Measurements from ENCODE around the gene SLC6A3.

DNA sequence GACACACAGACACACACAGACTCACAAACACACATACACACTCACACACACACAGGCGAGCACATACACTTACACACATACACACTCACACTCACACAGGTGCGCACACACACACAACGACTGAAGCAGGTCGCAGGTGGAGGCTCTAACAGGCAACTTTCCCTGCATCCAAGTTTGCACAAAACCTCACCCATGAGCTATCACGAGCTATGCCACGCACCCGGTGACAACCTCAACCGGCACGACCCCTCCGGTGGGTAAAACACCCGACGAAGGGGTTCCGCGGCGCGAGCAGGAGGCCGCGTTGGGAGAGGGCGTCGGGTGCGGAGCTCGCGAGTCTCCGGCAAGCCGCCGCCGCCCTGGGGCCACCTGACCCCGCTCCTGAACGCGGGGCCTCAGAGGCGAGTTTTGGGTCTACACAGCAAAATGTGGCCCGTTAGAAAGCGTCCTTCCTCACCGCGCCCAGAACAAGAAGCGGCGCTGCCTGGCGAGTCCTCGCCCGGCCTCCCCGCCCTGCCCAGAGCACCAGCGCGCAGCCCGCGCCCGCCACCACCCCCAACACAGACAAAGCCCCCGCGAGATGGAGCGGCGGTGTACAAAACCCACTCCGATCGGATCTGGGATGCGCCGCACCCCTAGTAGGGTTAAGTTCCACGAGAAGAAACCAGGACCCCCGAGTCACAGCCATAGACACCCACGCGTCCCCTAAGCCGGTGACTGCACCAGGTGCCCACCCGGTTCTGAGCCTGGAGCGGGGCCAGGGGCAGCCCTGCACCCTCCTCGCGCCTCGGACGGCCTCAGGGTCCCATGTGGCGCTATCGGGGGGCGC is 665 bp downstream of the SLC6A3 start:
- TF ChIP-seq, protein P1, sequence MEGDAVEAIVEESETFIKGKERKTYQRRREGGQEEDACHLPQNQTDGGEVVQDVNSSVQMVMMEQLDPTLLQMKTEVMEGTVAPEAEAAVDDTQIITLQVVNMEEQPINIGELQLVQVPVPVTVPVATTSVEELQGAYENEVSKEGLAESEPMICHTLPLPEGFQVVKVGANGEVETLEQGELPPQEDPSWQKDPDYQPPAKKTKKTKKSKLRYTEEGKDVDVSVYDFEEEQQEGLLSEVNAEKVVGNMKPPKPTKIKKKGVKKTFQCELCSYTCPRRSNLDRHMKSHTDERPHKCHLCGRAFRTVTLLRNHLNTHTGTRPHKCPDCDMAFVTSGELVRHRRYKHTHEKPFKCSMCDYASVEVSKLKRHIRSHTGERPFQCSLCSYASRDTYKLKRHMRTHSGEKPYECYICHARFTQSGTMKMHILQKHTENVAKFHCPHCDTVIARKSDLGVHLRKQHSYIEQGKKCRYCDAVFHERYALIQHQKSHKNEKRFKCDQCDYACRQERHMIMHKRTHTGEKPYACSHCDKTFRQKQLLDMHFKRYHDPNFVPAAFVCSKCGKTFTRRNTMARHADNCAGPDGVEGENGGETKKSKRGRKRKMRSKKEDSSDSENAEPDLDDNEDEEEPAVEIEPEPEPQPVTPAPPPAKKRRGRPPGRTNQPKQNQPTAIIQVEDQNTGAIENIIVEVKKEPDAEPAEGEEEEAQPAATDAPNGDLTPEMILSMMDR (IDR thresholded peaks at IDR 0.05; ENCODE audit: low read depth, low read length), result no peak
- TF ChIP-seq EZH2phosphoT487 (IDR thresholded peaks at IDR 0.05; ENCODE audit: low read depth), result no peak

All from OCI-LY3 (cell line).